T-helper 2 cell treated with Interferon-gamma antibody and Interleukin-4, amounts not matched to agents 100 ng/mL and 5 ng/mL, for 36 hours (primary cell): Measurements from ENCODE around the gene NLRC4. TPM values are rescaled to one million over a fixed set of nuclear protein-coding genes. Genes with fewer than 3 reads are reported as not detected.
"Not testable (repeated sequence)": the region's sequence is repeated elsewhere in the genome, so short reads cannot be mapped to it uniquely, and the experiment has no call there.

Source experiments
- intact Hi-C: fragments of 100-400 bp; cut with micrococcal nuclease; formaldehyde crosslinking; loops from one replicate; pipeline ENCODE4 v1.15.1; 2023
- total RNA-seq: library from RNA; stranded (reverse); gene quantifications from 2 replicates; pipeline ENCODE4 v1.2.3, GENCODE V29; 2022

Gene NLRC4, protein sequence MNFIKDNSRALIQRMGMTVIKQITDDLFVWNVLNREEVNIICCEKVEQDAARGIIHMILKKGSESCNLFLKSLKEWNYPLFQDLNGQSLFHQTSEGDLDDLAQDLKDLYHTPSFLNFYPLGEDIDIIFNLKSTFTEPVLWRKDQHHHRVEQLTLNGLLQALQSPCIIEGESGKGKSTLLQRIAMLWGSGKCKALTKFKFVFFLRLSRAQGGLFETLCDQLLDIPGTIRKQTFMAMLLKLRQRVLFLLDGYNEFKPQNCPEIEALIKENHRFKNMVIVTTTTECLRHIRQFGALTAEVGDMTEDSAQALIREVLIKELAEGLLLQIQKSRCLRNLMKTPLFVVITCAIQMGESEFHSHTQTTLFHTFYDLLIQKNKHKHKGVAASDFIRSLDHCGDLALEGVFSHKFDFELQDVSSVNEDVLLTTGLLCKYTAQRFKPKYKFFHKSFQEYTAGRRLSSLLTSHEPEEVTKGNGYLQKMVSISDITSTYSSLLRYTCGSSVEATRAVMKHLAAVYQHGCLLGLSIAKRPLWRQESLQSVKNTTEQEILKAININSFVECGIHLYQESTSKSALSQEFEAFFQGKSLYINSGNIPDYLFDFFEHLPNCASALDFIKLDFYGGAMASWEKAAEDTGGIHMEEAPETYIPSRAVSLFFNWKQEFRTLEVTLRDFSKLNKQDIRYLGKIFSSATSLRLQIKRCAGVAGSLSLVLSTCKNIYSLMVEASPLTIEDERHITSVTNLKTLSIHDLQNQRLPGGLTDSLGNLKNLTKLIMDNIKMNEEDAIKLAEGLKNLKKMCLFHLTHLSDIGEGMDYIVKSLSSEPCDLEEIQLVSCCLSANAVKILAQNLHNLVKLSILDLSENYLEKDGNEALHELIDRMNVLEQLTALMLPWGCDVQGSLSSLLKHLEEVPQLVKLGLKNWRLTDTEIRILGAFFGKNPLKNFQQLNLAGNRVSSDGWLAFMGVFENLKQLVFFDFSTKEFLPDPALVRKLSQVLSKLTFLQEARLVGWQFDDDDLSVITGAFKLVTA
- not detected in 2 replicates for total RNA-seq

DNA sequence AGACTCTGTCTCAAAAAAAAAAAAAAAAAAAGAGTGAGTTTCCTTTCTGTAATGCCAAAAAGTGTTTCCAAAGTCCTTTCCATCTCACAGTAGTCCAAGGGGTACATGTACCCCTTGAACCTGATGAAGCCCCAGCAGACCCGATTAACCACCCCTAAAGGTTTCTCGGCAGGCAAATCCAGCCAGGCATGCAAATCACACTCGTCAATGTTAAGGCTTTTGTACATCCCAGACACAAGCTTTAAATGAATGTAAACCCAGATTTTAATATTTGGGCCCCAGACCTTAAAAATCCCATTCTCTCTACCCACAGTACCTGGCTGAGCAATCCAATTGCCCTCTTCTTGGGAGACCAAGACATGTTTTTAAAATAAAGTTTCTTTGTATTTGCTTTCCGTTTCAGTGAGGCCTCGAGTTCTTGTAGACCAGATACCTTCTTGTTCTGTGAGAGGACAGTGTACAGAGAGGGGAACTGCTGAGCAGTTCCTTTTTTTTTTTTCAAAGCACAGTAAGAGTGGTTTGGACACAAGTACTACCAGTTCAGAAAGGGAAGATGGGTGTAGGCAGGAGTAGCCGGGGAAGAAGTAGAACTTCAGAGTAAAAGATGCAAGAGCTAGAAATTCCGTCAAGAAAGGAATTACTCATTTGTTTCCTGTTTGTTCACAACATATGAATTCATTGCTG lies at the start of gene NLRC4:
Gene NLRC4 (minus strand): TSS at position 465 of the 684 bp plus-strand sequence. CDS start 8,111 bp downstream, outside the sequence.
- intact Hi-C loops = no loop called here

DNA sequence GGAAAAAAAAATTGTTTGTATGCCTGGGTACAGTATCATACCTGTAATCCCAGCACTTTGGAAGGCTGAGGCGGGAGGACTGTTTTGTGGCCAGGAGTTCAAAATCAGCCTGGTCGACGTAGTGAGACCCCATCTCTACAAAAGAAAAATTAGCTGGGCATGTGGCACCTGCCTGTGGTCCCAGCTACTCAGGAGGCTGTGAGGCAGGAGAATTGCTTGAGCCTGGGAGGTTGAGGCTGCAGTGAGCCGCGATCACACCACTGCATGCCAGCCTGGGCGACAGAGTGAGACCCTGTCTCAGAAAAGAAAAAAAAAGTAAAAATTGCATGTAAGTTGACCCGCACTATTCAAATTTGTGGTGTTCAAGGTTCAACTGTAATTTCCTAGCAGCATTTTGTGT lies 45.9 kb upstream of the NLRC4 start:
- intact Hi-C loops = no loop called here

DNA sequence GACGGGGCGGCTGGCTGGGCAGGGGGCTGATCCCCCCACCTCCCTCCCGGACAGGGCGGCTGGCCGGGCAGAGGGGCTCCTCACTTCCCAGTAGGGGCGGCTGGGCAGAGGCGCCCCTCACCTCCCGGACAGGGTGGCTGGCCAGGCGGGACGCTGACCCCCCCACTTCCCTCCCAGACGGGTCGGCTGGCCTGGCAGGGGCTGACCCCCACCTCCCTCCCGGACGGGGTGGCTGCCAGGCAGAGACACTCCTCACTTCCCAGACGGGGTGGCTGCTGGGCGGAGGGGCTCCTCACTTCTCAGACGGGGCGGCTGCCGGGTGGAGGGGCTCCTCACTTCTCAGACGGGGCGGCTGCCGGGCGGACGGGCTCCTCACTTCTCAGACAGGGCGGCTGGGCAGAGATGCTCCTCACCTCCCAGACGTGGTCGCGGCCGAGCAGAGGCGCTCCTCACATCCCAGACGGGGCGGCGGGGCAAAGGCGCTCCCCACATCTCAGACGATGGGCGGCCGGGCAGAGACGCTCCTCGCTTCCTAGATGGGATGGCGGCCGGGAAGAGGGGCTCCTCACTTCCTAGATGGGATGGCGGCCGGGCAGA lies 29.4 kb upstream of the NLRC4 start:
- intact Hi-C loops = not testable (repeated sequence)

DNA sequence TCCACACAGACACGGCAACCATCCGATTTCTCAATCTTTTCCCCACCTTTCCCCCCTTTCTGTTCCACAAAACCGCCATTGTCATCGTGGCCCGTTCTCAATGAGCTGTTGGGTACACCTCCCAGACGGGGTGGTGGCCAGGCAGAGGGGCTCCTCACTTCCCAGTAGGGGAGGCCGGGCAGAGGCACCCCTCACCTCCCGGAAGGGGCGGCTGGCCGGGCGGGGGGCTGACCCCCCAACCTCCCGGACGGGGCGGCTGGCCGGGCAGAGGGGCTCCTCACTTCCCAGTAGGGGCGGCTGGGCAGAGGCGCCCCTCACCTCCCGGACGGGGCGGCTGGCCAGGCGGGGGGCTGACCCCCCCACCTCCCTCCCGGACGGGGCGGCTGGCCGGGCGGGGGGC lies 28.8 kb upstream of the NLRC4 start:
- intact Hi-C loops = not testable (repeated sequence)

DNA sequence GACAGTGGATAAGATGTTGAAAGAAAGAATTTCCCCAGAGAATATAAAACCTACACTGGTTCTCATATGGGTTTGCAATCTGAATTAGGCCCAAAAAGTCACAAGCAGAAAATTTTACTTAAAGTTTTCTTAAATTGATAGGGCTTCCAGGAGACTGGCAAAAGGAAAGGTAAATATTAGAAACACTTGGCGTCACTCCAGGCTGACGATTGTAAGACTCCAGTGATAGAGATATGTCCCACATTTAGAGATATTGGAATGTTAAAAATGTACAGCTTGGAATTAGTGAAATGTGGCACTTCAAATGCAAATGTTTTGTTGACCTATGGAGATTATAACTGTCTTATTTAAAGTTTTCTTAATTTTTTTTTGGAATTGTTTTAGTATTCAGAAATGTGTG lies 27.1 kb upstream of the NLRC4 start:
- intact Hi-C loops = no loop called here

DNA sequence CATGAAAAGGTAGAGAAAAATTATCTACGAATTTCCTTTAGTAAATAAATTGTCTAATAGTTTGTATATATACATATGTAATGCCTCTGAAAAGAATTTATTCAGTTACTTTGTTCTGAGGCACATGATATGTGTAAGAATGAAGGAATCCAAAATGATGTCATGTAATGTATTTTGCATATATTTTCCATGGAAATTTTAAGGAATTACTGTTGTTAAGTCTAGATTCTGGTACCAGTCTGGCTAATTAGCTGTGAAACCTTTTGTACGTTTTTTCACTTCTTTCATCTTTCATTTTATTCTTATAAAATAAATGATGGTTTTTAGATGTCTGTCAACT lies 25.3 kb upstream of the NLRC4 start:
- intact Hi-C loops = no loop called here

DNA sequence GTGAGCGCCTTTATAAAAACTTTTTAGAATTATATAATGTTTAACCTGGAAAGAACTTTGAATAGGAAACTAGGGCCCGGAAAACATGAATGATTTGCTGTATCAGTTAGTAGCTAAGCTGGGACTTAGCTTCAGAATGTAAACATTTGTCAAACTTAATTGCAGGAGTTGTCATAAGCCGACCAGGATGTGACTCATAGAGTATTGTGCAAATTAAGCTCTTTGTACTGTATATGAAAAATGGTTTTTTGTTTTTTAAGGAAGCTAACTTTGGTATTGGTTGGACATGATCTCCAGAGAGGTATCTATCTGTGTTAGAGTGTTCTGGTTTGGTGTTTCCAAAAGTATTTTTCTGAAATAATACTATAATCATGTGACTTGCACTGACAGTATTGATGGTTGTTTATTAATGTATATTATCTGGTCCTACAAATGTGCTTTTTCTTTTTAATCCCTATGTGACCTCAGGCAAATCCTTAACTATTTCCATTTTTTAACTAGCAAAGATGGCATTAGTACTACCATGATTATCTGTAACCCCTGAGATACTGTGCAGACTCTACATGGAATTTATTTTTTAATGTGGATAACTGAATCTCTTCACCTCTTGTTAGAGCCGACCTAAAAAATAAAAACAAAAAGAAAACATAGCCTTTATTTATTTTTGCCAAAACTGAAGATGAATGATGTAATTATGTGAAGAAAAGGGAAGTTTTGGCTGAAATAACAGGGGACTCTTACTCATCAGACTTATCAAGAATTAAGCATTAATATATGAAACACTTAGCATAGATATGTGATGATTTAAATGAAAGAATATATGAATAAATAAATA lies 24.7 kb upstream of the NLRC4 start:
- intact Hi-C loops = no loop called here

DNA sequence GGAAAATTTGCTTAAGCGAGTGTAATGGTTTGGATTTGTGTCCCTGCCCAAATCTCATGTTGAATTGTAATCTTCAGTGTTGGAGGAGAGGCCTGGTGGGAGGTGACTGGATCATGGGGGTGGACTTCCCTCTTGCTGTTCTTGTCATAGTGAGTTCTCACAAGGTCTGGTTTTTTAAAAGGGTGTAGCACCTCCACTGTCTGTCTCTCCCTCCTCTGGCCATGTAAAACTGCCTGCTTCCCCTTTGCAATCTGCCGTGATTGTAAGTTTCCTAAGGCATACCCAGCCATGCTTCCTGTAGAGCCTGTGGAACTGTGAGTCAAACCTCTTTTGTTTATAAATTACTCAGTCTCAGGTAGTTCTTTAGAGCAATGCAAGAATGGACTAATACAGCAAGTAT lies 19.6 kb upstream of the NLRC4 start:
- intact Hi-C loops = no loop called here

DNA sequence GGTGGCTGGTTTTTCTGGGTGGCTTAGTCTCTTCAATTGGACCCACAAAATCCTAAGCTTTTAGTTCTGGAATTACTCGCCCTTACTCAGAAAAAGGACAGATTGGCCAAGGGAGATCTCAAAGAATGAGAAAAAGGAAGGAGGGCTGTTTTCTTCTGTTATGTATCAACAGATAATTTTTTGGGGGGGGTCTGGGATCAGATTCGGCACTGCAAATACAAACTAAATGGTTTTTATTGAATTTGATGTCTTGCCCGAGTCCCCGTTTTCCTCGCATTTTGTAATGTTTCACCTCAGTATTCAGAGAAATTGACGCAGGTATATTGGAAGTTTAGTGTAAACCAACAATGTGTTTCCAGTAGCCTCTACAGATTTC lies 13.8 kb upstream of the NLRC4 start:
- intact Hi-C loops = loop anchor here (1.0 to 5.0 kb wide), 3 partner anchors 86 to 267 kb away; partner anchors contain the start of genes MEMO1 and SPAST

DNA sequence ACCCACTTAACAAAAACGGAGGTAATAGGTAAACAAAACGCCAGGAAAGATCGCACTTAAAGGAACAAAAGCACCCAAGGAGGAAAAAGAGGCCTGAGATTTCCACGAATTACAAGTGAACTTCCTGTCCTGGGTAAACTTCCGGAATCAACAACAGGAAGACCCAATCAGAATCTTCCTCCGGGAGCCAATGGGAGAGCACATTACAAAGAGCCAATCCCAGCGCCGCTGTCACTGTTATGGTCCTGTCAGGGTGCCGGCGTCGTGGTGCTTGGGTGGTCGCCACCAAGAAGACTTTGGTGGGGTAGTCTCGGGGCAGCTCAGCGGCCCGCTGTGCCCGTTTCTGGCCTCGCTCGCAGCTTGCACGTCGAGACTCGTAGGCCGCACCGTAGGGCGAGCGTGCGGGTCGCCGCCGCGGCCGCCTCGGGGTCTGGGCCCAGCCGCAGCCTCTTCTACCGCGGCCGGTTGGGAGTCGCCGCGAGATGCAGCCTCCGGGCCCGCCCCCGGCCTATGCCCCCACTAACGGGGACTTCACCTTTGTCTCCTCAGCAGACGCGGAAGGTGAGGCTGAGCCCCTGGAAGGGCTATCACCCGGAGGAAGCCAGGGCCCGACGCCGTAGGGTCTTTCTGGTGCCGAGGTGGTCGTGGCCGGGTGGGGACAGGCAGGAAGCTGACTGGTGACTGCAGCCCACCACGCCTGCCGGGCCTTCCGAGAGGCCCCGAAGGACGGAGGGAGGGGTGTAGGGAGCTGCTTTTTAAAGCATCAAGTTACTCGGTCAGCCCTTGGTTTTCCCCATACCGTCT lies 13.2 kb upstream of the NLRC4 start, which contains the start of gene YIPF4:
Gene YIPF4 (plus strand): TSS at position 231 of the 804 bp plus-strand sequence. CDS start 252 bp downstream, at position 483.
- intact Hi-C loops = loop anchor here (1.0 to 5.0 kb wide), 5 partner anchors 79 to 267 kb away; partner anchors contain the start of genes BIRC6, MEMO1, SLC30A6 and SPAST

DNA sequence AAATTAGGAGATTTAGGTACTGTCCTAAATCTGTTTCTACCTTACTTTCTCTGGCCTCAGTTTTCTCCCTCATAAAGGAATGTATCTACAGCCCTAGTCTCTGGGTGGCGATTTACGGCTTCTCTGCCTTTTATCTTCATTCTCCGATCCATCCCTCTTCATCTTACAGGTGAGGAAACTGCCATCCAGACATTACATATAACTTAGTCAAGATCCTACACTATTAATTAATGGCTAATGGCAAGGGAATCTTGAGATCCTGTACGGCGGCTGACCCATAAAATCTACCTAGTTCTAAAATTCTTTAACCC lies 12.6 kb upstream of the NLRC4 start:
- intact Hi-C loops = loop anchor here (1.0 to 5.0 kb wide), 4 partner anchors 80 to 215 kb away; partner anchors contain the start of genes BIRC6, SLC30A6 and SPAST

DNA sequence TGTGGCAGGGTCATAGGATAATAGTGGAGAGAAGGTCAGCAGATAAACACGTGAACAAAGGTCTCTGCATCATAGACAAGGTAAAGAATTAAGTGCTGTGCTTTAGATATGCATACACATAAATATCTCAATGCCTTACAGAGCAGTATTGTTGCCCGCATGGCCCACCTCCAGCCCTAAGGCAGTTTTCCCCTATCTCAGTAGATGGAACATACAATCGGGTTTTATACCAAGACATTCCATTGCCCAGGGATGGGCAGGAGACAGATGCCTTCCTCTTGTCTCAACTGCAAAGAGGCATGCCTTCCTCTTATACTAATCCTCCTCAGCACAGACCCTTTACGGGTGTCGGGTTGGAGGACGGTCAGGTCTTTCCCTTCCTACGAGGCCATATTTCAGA lies 11.1 kb upstream of the NLRC4 start:
- intact Hi-C loops = loop anchor here (5.0 kb wide), 2 partner anchors 83 to 213 kb away; partner anchors contain the start of gene SPAST

DNA sequence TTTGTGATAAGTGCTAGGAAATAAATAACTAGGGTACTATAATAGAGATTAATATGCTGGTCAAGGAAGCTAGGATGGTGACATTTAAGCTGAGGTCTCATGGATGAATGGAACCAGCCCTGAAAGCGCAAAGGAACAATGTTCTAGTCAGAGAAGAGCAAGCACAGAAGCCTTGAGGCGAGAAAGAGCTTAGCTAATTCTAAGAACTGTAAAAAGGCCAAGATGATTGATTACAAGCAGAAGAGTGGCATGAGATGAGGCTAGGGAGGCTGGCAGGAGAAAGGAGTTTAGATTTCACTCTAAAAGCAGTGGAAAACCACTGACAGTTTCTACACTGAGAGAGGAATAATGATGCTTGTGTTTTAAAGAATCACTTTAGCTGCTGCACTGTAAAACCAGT lies 9.6 kb upstream of the NLRC4 start:
- intact Hi-C loops = no loop called here

DNA sequence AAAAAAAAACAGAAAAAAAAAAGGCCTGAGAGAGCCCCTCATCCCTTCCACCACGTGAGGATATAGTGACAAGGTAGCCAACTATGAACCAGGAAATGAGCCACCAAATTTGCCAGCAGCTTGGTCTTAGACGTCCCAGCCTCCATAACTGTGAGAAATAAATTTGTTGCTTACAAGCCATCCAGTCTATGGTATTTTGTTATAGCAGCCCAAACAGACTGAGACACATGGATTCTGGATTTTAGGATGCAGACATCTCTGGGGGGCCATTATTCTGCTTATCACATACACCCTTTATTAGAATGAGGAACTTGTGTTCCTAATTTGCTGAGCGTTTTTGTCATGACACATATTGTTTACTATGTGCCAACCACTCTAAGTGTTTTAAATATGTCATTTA lies 7.6 kb upstream of the NLRC4 start:
- intact Hi-C loops = no loop called here

DNA sequence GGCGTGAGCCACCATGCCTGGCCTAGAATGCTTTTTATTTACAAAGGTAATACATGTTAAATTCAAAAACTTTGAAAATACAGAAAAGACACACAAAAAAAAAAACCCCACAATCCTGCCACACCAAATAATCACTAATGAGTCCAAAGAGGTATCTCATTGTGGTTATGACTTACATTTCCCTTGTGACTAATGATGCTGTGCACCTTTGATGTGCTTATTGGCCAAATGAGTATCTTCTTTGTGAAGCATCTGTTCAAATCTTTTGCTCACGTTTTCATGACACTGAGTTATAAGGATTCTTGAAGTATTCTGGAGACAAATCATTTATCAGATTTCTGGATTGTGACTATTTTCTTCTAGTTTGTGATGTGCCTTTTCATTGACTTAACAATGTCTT lies 6.4 kb upstream of the NLRC4 start:
- intact Hi-C loops = no loop called here

DNA sequence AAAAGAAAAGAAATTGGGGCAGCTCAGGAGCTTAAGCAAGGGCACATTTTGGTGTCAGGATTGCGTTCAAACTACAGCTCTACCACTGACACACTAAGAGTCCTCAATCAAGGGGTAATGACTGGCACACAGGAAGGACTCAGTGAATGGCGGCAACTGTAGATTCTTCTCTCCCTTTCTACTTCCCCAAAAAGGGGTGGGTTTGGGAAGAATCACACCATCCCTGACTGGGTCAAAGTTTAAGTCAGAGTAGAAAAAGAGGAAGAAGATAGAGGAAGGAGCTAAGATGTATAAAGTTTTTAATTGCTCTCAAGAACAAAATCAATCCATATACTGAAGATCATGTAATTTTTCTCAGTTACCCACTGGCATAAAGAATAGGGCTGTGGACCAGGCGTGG lies 2.6 kb downstream of the NLRC4 start:
- intact Hi-C loops = no loop called here

DNA sequence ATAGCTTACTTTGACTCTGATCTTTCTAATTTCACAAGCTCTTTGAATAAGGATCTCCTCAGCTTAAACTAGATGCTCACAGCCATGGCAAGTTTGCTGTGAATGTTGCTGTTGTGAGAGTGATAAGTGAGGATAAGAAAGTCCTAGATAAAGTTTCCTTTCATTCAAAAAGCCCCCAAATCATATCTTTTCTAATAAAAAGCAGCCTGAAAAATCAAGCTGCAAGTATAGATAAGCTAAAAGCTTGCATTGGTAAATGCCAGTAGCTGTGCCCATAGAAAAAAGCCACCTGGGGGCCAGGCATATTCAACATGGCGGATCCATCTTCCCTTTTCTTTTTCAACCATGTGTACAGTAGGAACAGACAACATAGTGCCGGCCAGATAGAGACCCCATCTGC lies 4.3 kb downstream of the NLRC4 start:
- intact Hi-C loops = no loop called here

DNA sequence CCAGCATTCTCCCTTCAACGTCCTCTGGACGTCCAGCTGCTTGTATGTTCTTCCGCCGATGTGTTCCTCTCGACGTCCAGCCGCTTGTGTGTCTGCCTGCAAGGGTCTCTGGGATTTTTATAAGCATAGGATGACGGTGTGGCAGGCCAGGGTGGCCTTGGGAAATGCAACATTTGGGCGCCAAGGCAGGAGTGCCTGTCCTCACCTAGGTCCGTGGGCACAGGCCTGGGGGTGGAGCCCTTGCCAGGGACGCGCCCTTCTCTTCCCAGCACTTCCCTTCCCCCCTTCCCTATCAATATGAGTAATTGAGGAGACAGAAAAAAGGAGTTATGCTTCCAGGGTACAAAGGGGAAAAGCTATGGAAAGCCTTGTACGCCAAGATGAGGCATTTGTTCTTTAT lies 6.4 kb downstream of the NLRC4 start:
- intact Hi-C loops = no loop called here

DNA sequence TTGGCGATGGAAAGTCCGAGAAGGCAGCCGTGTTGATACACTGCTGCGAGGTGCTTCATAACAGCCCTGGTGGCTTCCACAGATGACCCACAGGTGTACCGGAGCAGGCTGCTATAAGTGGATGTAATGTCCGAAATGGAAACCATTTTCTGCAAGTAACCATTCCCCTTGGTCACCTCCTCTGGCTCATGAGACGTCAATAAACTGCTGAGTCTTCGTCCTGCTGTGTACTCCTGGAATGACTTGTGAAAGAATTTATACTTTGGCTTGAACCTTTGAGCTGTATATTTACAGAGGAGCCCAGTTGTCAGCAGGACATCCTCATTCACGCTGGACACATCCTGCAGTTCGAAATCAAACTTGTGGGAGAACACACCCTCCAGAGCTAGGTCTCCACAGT lies 14.4 kb downstream of the NLRC4 start:
- intact Hi-C loops = no loop called here
